Measurements from ENCODE around the gene GPR35. TPM values are rescaled to one million over a fixed set of nuclear protein-coding genes. Genes with fewer than 3 reads are reported as not detected.
A peak's percentile ranks its signal among the peaks of the same experiment; 100 is the strongest.

GPR35 gene
- total RNA-seq, 1 experiment from 2014 or later: 2.2 TPM

GRCh38 chr2:240586198-240586918 is 38.9 kb upstream of the GPR35 start, which contains the start of gene CAPN10:
CAPN10 (plus strand) TSS chr2:240586734; CDS start chr2:240586912, 178 bp downstream.
- H3K27me3 ChIP-seq: no peaks in the 10 kb centered on the region
- peaks cover 11% of the 10 kb centered on the region for H3K36me3 ChIP-seq
- peak; percentile 98 for DNase-seq
- no peaks in the 10 kb centered on the region for H3K9me3 ChIP-seq
- H3K4me3 ChIP-seq: peak within 1 kb of the TSS; percentile 85

GRCh38 chr2:240586919-240587800 is 38.1 kb upstream of the GPR35 start:
- Histone ChIP-seq H3K27me3 (no peaks in the 10 kb centered on the region), H3K36me3 (peaks cover 11% of the 10 kb centered on the region), H3K4me3 (peak overlapping the region; percentile 85), H3K9me3 (no peaks in the 10 kb centered on the region)
- DNase-seq: peak; percentile 31

GRCh38 chr2:240588006-240588655 is 37.1 kb upstream of the GPR35 start:
- no peak for DNase-seq
- Histone ChIP-seq H3K36me3 (peaks cover 11% of the 10 kb centered on the region), H3K4me3 (peak overlapping the region; percentile 85)

GRCh38 chr2:240588669-240589068 is 36.6 kb upstream of the GPR35 start:
- H3K27me3 ChIP-seq: no peaks in the 10 kb centered on the region
- H3K4me3 ChIP-seq: no peak overlapping the region
- H3K36me3 ChIP-seq: peaks cover 8% of the 10 kb centered on the region
- no peaks in the 10 kb centered on the region for H3K9me3 ChIP-seq
- DNase-seq: no peak

More at GRCh38 chr2:240588006-240588655, 37.1 kb upstream of the GPR35 start:
- Histone ChIP-seq H3K27me3 (no peaks in the 10 kb centered on the region), H3K9me3 (no peaks in the 10 kb centered on the region)

GRCh38 chr2:240589375-240589774 is 35.9 kb upstream of the GPR35 start:
- H3K9me3 ChIP-seq: no peaks in the 10 kb centered on the region
- peaks cover 8% of the 10 kb centered on the region for H3K36me3 ChIP-seq
- H3K4me3 ChIP-seq: no peak overlapping the region
- DNase-seq: no peak
- H3K27me3 ChIP-seq: no peaks in the 10 kb centered on the region

- Histone ChIP-seq H3K27me3 (no peaks in the 10 kb centered on the region), H3K4me3 (no peak overlapping the region), H3K36me3 (peaks cover 6% of the 10 kb centered on the region), H3K9me3 (no peaks in the 10 kb centered on the region)
- no peak for DNase-seq
Observed at GRCh38 chr2:240589850-240590525, 35.3 kb upstream of the GPR35 start.

GRCh38 chr2:240590681-240591111 is 34.6 kb upstream of the GPR35 start:
- H3K9me3 ChIP-seq: no peaks in the 10 kb centered on the region
- DNase-seq: no peak
- no peak overlapping the region for H3K4me3 ChIP-seq
- no peaks in the 10 kb centered on the region for H3K27me3 ChIP-seq
- H3K36me3 ChIP-seq: peaks cover 3% of the 10 kb centered on the region

GRCh38 chr2:240591226-240591625 is 34.1 kb upstream of the GPR35 start:
- Histone ChIP-seq H3K9me3 (no peaks in the 10 kb centered on the region), H3K27me3 (no peaks in the 10 kb centered on the region), H3K4me3 (no peak overlapping the region), H3K36me3 (peaks cover 3% of the 10 kb centered on the region)
- DNase-seq: no peak

- H3K4me3 ChIP-seq: no peak overlapping the region
- no peaks in the 10 kb centered on the region for H3K9me3 ChIP-seq
- DNase-seq: no peak
- peaks cover 3% of the 10 kb centered on the region for H3K36me3 ChIP-seq
- H3K27me3 ChIP-seq: no peaks in the 10 kb centered on the region
Observed at GRCh38 chr2:240591784-240592183, 33.5 kb upstream of the GPR35 start.

GRCh38 chr2:240593026-240593702 is 32.1 kb upstream of the GPR35 start:
- no peak for DNase-seq
- Histone ChIP-seq H3K9me3 (no peaks in the 10 kb centered on the region), H3K36me3 (peaks cover 3% of the 10 kb centered on the region), H3K4me3 (no peak overlapping the region), H3K27me3 (no peaks in the 10 kb centered on the region)

- Histone ChIP-seq H3K4me3 (no peak overlapping the region), H3K36me3 (peaks cover 3% of the 10 kb centered on the region), H3K9me3 (no peaks in the 10 kb centered on the region), H3K27me3 (no peaks in the 10 kb centered on the region)
- DNase-seq: no peak
Observed at GRCh38 chr2:240593703-240594451, 31.4 kb upstream of the GPR35 start.

GRCh38 chr2:240594511-240595380 is 30.5 kb upstream of the GPR35 start:
- no peaks in the 10 kb centered on the region for H3K9me3 ChIP-seq
- DNase-seq: no peak
- H3K27me3 ChIP-seq: no peaks in the 10 kb centered on the region
- H3K36me3 ChIP-seq: no peaks in the 10 kb centered on the region; the same call in 1 of the 2 replicates
- no peak overlapping the region for H3K4me3 ChIP-seq

- no peak for DNase-seq
- no peaks in the 10 kb centered on the region; the same call in 1 of the 2 replicates for H3K36me3 ChIP-seq
- H3K9me3 ChIP-seq: no peaks in the 10 kb centered on the region
- H3K27me3 ChIP-seq: no peaks in the 10 kb centered on the region
- H3K4me3 ChIP-seq: no peak overlapping the region
Observed at GRCh38 chr2:240595381-240596079, 29.8 kb upstream of the GPR35 start.

GRCh38 chr2:240596080-240596460 is 29.2 kb upstream of the GPR35 start:
- no peak for DNase-seq
- no peaks in the 10 kb centered on the region for H3K9me3 ChIP-seq
- H3K36me3 ChIP-seq: no peaks in the 10 kb centered on the region
- no peak overlapping the region for H3K4me3 ChIP-seq
- no peaks in the 10 kb centered on the region for H3K27me3 ChIP-seq

Measured in MG63 (cell line).